HepG2 (cell line): ENCODE results near the gene SLC10A1. TPM values are rescaled to one million over a fixed set of nuclear protein-coding genes. Genes with fewer than 3 reads are reported as not detected.

Source experiments
- AGO2 ChIP-seq: fragments of 200-400 bp; formaldehyde crosslinking; optimal IDR thresholded peaks from 2 replicates; pipeline ENCODE3; 2017; ENCODE audit warnings: mild to moderate bottlenecking, low read depth, low read length, moderate library complexity
- AHR ChIP-seq: IDR thresholded peaks from 2 replicates; pipeline ENCODE4 v1.6.1; 2018; ENCODE audit warnings: missing genetic modification reagents, missing compliant biosample characterization
- CREM ChIP-seq, 2 experiments: sonication (generic) in 1 of 2; formaldehyde crosslinking in 1 of 2; IDR thresholded peaks; 2 replicates each; pipeline versions ENCODE4 v1.4.0 to v1.6.1; 2016 to 2020; ENCODE audit warnings: antibody characterized with exemption in 1 of 2, mild to moderate bottlenecking in 1 of 2, missing genetic modification reagents in 1 of 2
- EP300 ChIP-seq, 3 experiments: sonication (generic) in 1 of 3; formaldehyde crosslinking in 1 of 3; IDR thresholded peaks; 2 replicates each; pipeline versions ENCODE4 v1.5.1 to v1.6.1; 2011 to 2020; ENCODE audit warnings: low read depth in 2 of 3, low read length in 2 of 3, borderline replicate concordance in 1 of 3, improper control_type of control experiment in 1 of 3, mild to moderate bottlenecking in 1 of 3, missing genetic modification reagents in 1 of 3, moderate library complexity in 1 of 3
- IRX3 ChIP-seq: sonication (generic); formaldehyde crosslinking; IDR thresholded peaks from 2 replicates; pipeline ENCODE4 v1.8.1; 2023; ENCODE audit warnings: mild to moderate bottlenecking, low read depth, missing genetic modification reagents, borderline replicate concordance
- KDM5A ChIP-seq: fragments of 200-600 bp; sonication (generic); IDR thresholded peaks from 2 replicates; pipeline ENCODE4 v1.7.0; 2018; ENCODE audit warnings: antibody characterized with exemption, mild to moderate bottlenecking, low read length, borderline replicate concordance
- PHF20 ChIP-seq: sonication (generic); formaldehyde crosslinking; IDR thresholded peaks from 2 replicates; pipeline ENCODE4 v1.5.0; 2020; ENCODE audit warnings: mild to moderate bottlenecking, missing genetic modification reagents
- POLR2AphosphoS5 ChIP-seq: IDR thresholded peaks from 2 replicates; pipeline ENCODE4 v1.6.1; 2012; ENCODE audit warnings: low read depth, low read length
- SMAD9 ChIP-seq: sonication (generic); formaldehyde crosslinking; IDR thresholded peaks from 2 replicates; pipeline ENCODE4 v1.5.1; 2020; ENCODE audit warnings: mild to moderate bottlenecking, missing genetic modification reagents
- XRCC5 ChIP-seq: fragments of 200-400 bp; formaldehyde crosslinking; optimal IDR thresholded peaks from 2 replicates; pipeline ENCODE3; 2017; ENCODE audit warnings: mild to moderate bottlenecking, low read length
- ZNF205 ChIP-seq: IDR thresholded peaks from 2 replicates; pipeline ENCODE4 v1.6.1; 2018; ENCODE audit warnings: missing biosample characterization, missing genetic modification reagents
- ZNF30 ChIP-seq: sonication (generic); formaldehyde crosslinking; IDR thresholded peaks from 2 replicates; pipeline ENCODE4 v1.5.0; 2020; ENCODE audit warnings: mild to moderate bottlenecking, missing genetic modification reagents
- ZNF629 ChIP-seq: sonication (generic); formaldehyde crosslinking; conservative IDR thresholded peaks from 2 replicates; pipeline ENCODE4 v1.5.0; 2020; ENCODE audit warnings: missing genetic modification reagents
- ZNF891 ChIP-seq: sonication (generic); formaldehyde crosslinking; IDR thresholded peaks from 2 replicates; pipeline ENCODE4 v1.5.0; 2020; ENCODE audit warnings: mild to moderate bottlenecking, missing genetic modification reagents
- polyA plus RNA-seq, 8 experiments: library from polyadenylated mRNA; depleted of rRNA in 3 of 8; stranded (reverse) in 7 of 8; unstranded in 1 of 8; fragments of >200 nt; fragmentation: Illumina TruSeq in 4 of 8; extraction: Trizol in 4 of 8; gene quantifications; 2 replicates each; pipeline versions ENCODE4 v1.2.1 to v1.2.3, GENCODE V29; 2011 to 2016; ENCODE audit warnings: low read depth in 4 of 8, missing spikeins in 1 of 8, mixed read lengths in 1 of 8; ENCODE audit not compliant: insufficient read depth in 1 of 8
- total RNA-seq, 5 experiments: library from RNA; depleted of rRNA; stranded (reverse); fragments of >200 nt; fragmentation: Illumina TruSeq; extraction: Trizol; gene quantifications; 2 replicates each; pipeline ENCODE4 v1.2.3, GENCODE V29; 2016; ENCODE audit warnings: low read depth in 1 of 5
- TF ChIP-seq, protein P1 (sequence below): sonication (generic); formaldehyde crosslinking; IDR thresholded peaks from 2 replicates; pipeline ENCODE4 v1.4.0; 2020; ENCODE audit warnings: missing genetic modification reagents, borderline replicate concordance
- TF ChIP-seq, protein P2 (sequence below): sonication (generic); formaldehyde crosslinking; IDR thresholded peaks from 2 replicates; pipeline ENCODE4 v1.5.1; 2020; ENCODE audit warnings: missing genetic modification reagents, mild to moderate bottlenecking, borderline replicate concordance
- TF ChIP-seq, protein P3 (sequence below): sonication (generic); formaldehyde crosslinking; IDR thresholded peaks from 2 replicates; pipeline ENCODE4 v1.9.0; 2022; ENCODE audit warnings: low read depth, missing genetic modification reagents
- TF ChIP-seq, protein P4 (sequence below): sonication (generic); formaldehyde crosslinking; IDR thresholded peaks from 2 replicates; pipeline ENCODE4 v1.5.0; 2020; ENCODE audit warnings: missing genetic modification reagents

Gene SLC10A1
- total and polyA plus RNA-seq, 2 of the 13 experiments (the other 11 are each of a cell fraction or from before 2014, with no cell fraction given): 0.17 TPM; not detected in 1

- no peak for TF ChIP-seq SMAD9 (CRISPR knock-in tag)
- peak; percentile 29; the same call in 1 of the 2 replicates for TF ChIP-seq IRX3
- TF ChIP-seq ZNF891 (CRISPR knock-in tag): peak; percentile 85; the same call in 1 of the 2 replicates
- TF ChIP-seq, protein P1, sequence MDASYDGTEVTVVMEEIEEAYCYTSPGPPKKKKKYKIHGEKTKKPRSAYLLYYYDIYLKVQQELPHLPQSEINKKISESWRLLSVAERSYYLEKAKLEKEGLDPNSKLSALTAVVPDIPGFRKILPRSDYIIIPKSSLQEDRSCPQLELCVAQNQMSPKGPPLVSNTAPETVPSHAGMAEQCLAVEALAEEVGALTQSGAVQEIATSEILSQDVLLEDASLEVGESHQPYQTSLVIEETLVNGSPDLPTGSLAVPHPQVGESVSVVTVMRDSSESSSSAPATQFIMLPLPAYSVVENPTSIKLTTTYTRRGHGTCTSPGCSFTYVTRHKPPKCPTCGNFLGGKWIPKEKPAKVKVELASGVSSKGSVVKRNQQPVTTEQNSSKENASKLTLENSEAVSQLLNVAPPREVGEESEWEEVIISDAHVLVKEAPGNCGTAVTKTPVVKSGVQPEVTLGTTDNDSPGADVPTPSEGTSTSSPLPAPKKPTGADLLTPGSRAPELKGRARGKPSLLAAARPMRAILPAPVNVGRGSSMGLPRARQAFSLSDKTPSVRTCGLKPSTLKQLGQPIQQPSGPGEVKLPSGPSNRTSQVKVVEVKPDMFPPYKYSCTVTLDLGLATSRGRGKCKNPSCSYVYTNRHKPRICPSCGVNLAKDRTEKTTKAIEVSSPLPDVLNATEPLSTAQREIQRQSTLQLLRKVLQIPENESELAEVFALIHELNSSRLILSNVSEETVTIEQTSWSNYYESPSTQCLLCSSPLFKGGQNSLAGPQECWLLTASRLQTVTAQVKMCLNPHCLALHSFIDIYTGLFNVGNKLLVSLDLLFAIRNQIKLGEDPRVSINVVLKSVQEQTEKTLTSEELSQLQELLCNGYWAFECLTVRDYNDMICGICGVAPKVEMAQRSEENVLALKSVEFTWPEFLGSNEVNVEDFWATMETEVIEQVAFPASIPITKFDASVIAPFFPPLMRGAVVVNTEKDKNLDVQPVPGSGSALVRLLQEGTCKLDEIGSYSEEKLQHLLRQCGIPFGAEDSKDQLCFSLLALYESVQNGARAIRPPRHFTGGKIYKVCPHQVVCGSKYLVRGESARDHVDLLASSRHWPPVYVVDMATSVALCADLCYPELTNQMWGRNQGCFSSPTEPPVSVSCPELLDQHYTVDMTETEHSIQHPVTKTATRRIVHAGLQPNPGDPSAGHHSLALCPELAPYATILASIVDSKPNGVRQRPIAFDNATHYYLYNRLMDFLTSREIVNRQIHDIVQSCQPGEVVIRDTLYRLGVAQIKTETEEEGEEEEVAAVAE (CRISPR knock-in tag): no peak
- no peak for TF ChIP-seq ZNF205 (CRISPR knock-in tag)
- TF ChIP-seq AHR: no peak
- TF ChIP-seq, protein P2, sequence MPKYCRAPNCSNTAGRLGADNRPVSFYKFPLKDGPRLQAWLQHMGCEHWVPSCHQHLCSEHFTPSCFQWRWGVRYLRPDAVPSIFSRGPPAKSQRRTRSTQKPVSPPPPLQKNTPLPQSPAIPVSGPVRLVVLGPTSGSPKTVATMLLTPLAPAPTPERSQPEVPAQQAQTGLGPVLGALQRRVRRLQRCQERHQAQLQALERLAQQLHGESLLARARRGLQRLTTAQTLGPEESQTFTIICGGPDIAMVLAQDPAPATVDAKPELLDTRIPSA (CRISPR knock-in tag): no peak
- TF ChIP-seq POLR2AphosphoS5: peak; percentile 35; the same call in 1 of the 2 replicates
- no peak for TF ChIP-seq ZNF30 (CRISPR knock-in tag)
- no peak; a peak in 1 of 4 replicates for TF ChIP-seq EP300 (IDR thresholded peaks at IDR 0.05; ENCODE audit: low read depth in 2 of 2, low read length in 2 of 2)
- no peak for TF ChIP-seq EP300 (CRISPR knock-in tag; IDR thresholded peaks at IDR 0.05; ENCODE audit: borderline replicate concordance)
- TF ChIP-seq, protein P3, sequence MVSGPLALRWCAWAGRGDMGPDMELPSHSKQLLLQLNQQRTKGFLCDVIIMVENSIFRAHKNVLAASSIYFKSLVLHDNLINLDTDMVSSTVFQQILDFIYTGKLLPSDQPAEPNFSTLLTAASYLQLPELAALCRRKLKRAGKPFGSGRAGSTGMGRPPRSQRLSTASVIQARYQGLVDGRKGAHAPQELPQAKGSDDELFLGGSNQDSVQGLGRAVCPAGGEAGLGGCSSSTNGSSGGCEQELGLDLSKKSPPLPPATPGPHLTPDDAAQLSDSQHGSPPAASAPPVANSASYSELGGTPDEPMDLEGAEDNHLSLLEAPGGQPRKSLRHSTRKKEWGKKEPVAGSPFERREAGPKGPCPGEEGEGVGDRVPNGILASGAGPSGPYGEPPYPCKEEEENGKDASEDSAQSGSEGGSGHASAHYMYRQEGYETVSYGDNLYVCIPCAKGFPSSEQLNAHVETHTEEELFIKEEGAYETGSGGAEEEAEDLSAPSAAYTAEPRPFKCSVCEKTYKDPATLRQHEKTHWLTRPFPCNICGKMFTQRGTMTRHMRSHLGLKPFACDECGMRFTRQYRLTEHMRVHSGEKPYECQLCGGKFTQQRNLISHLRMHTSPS (CRISPR knock-in tag): no peak
- TF ChIP-seq CREM (IDR thresholded peaks at IDR 0.05): no peak
- no peak for TF ChIP-seq CREM (CRISPR knock-in tag; IDR thresholded peaks at IDR 0.05)
- TF ChIP-seq ZNF629: no peak
- TF ChIP-seq KDM5A: peak; percentile 77
- TF ChIP-seq AGO2: peak; percentile 99
- TF ChIP-seq, protein P4, sequence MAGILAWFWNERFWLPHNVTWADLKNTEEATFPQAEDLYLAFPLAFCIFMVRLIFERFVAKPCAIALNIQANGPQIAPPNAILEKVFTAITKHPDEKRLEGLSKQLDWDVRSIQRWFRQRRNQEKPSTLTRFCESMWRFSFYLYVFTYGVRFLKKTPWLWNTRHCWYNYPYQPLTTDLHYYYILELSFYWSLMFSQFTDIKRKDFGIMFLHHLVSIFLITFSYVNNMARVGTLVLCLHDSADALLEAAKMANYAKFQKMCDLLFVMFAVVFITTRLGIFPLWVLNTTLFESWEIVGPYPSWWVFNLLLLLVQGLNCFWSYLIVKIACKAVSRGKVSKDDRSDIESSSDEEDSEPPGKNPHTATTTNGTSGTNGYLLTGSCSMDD (CRISPR knock-in tag): no peak
- TF ChIP-seq PHF20 (CRISPR knock-in tag): no peak
- TF ChIP-seq XRCC5: no peak
Observed at GRCh38 chr14:69767369-69767999, 29.6 kb downstream of the SLC10A1 start (continued).
